K562 (cell line): ENCODE data around the gene STAP1. TPM values are rescaled to one million over a fixed set of nuclear protein-coding genes. Genes with fewer than 3 reads are reported as not detected.

Source experiments
- ATAC-seq: fragments of 200-7000 bp; cut with Tn5 transposase; 3 replicates; pipeline ENCODE4 v1.9.1; 2020; ENCODE audit warnings: moderate library complexity
- BruUV-seq: library from RNA; stranded (reverse); fragments of 400-500 nt; replicated peaks from 2 replicates; lab custom pipeline; 2021; lab: Mats Ljungman, UMichigan
- CTCF ChIA-PET: fragments of 300-600 bp; formaldehyde crosslinking; extraction: SDS; loops from one replicate; lab custom pipeline; 2021; ENCODE audit warnings: low intra/inter-chr PET ratio; lab: Yijun Ruan, JAX
- POLR2A ChIA-PET: fragments of 300-600, 350-650 bp; sonication (Branson Sonifier 250); formaldehyde crosslinking; extraction: SDS; loops from one replicate; lab custom pipeline; 2021; ENCODE audit warnings: antibody characterized with exemption, inconsistent platforms; lab: Yijun Ruan, JAX
- DNase-seq, 4 experiments: peaks; one replicate each; pipeline versions ENCODE4 v3.0.0 to v3.0.0-alpha.2; 2011 to 2018; ENCODE audit warnings: low spot score in 3 of 4, mixed read lengths in 3 of 4; ENCODE audit errors: extremely low read depth in 1 of 4
- FAIRE-seq: peaks from 2 replicates; lab custom pipeline; 2011; peaks lifted over from hg19 to GRCh38; lab: Jason Lieb, UNC
- H2AFZ ChIP-seq: 2 replicates; pipeline ENCODE4 v1.6.0; 2011; ENCODE audit warnings: low read depth, low read length, control low read depth, inconsistent platforms
- H3K27ac ChIP-seq: fragments of 200-600 bp; 3 replicates; pipeline ENCODE4 v1.8.0; 2011; ENCODE audit warnings: low read depth, mild to moderate bottlenecking, control low read depth, inconsistent platforms, low read length, moderate library complexity, mixed read lengths; ENCODE audit errors: extremely low read depth
- H3K27me3 ChIP-seq, 2 experiments: fragments of 300-600 bp in 1 of 2; 2 replicates in 1 of 2; 3 replicates in 1 of 2; pipeline versions ENCODE4 v1.6.0 to v1.8.0; 2011; ENCODE audit warnings: inconsistent platforms in 2 of 2, low read length in 2 of 2, mild to moderate bottlenecking in 1 of 2, mixed read lengths in 1 of 2, moderate library complexity in 1 of 2; ENCODE audit not compliant: control insufficient read depth in 2 of 2, insufficient read depth in 2 of 2
- H3K36me3 ChIP-seq: fragments of 300-600 bp; 3 replicates; pipeline ENCODE4 v1.8.0; 2011; ENCODE audit warnings: mild to moderate bottlenecking, low read length, inconsistent platforms; ENCODE audit not compliant: control insufficient read depth, insufficient read depth
- H3K4me1 ChIP-seq, 2 experiments: fragments of 200-600 bp in 1 of 2; replicated peaks in 1 of 2; 2 replicates in 1 of 2; 3 replicates in 1 of 2; pipeline versions ENCODE4 v1.5.1 to v1.8.0; 2011; ENCODE audit warnings: inconsistent platforms in 2 of 2, low read length in 2 of 2, mild to moderate bottlenecking in 1 of 2, mixed read lengths in 1 of 2, moderate library complexity in 1 of 2; ENCODE audit not compliant: control insufficient read depth in 2 of 2, insufficient read depth in 2 of 2
- H3K4me2 ChIP-seq: 2 replicates; pipeline ENCODE4 v1.6.1; 2011; ENCODE audit warnings: low read length, control low read depth, inconsistent platforms, mixed read lengths; ENCODE audit not compliant: insufficient read depth
- H3K4me3 ChIP-seq: fragments of 200-600 bp; sonication (generic), shearing (Covaris generic); 2 replicates; pipeline ENCODE4 v1.5.1; 2016; ENCODE audit warnings: control low read depth, inconsistent platforms
- H3K79me2 ChIP-seq: fragments of 200-600 bp; 3 replicates; pipeline ENCODE4 v1.8.0; 2011; ENCODE audit warnings: low read length, inconsistent platforms; ENCODE audit not compliant: control insufficient read depth, insufficient read depth
- H3K9ac ChIP-seq, 2 experiments: 2 replicates each; pipeline versions ENCODE4 v1.6.0 to v1.6.1; 2011; ENCODE audit warnings: low read depth in 2 of 2, low read length in 2 of 2, control low read depth in 1 of 2, inconsistent platforms in 1 of 2, mild to moderate bottlenecking in 1 of 2, mixed read lengths in 1 of 2; ENCODE audit not compliant: insufficient read depth in 1 of 2
- H3K9me1 ChIP-seq: one replicate; pipeline ENCODE4 v1.6.0; 2011; ENCODE audit warnings: inconsistent platforms, mild to moderate bottlenecking, low read length, moderate library complexity; ENCODE audit not compliant: control insufficient read depth, insufficient read depth
- H3K9me3 ChIP-seq: replicated peaks from 2 replicates; pipeline ENCODE4 v1.5.1; 2011; ENCODE audit warnings: low read depth, low read length, inconsistent platforms; ENCODE audit not compliant: control insufficient read depth, insufficient read depth
- H4K20me1 ChIP-seq: replicated peaks from 2 replicates; pipeline ENCODE4 v1.6.1; 2011; ENCODE audit warnings: low read length, inconsistent platforms, mixed read lengths; ENCODE audit not compliant: control insufficient read depth, insufficient read depth
- CBFA2T2 ChIP-seq: fragments of 450-650 bp; conservative IDR thresholded peaks from 2 replicates; pipeline ENCODE4 v1.6.1; 2017; ENCODE audit warnings: mild to moderate bottlenecking
- HIVEP1 ChIP-seq: fragments of 250-450 bp; sonication (Bioruptor Pico); IDR thresholded peaks from 2 replicates; pipeline ENCODE4 v1.4.0; 2020; ENCODE audit warnings: mild to moderate bottlenecking
- MYC ChIP-seq, 2 experiments: fragments of 250-450 bp in 1 of 2; sonication (Bioruptor Pico) in 1 of 2; IDR thresholded peaks; 2 replicates each; pipeline versions ENCODE4 v1.5.1 to v1.6.1; 2012 to 2021; ENCODE audit warnings: low read depth in 2 of 2, borderline replicate concordance in 1 of 2, improper control_type of control experiment in 1 of 2, low read length in 1 of 2, mild to moderate bottlenecking in 1 of 2, moderate library complexity in 1 of 2
- ZNF121 ChIP-seq: sonication (generic); formaldehyde crosslinking; conservative IDR thresholded peaks from 2 replicates; pipeline ENCODE4 v1.8.0; 2022; ENCODE audit warnings: missing genetic modification reagents
- ZNF124 ChIP-seq: sonication (generic); formaldehyde crosslinking; IDR thresholded peaks from 2 replicates; pipeline ENCODE4 v1.8.1; 2022; ENCODE audit warnings: missing genetic modification reagents
- ZNF197 ChIP-seq: fragments of 200-800 bp; sonication (Bioruptor generic); IDR thresholded peaks from 2 replicates; pipeline ENCODE4 v1.6.1; 2016; ENCODE audit warnings: low read depth, missing genetic modification characterization, missing compliant biosample characterization
- whole genome bisulfite sequencing: fragments of 100-300 bp; shearing (Covaris generic); methylation state at CpG from one replicate; pipeline ENCODE4 v1.1.6; 2016; ENCODE audit warnings: low coverage, mixed read lengths; ENCODE audit not compliant: insufficient coverage; ENCODE audit errors: missing lambda C conversion rate; 5-methylcytosine and 5-hydroxymethylcytosine counted together
- in situ Hi-C: fragments of 300-500 bp; cut with MboI; formaldehyde crosslinking; loops from 4 replicates; pipeline ENCODE4 v1.15.0; 2018; ENCODE audit warnings: inconsistent platforms, mixed read lengths
- intact Hi-C: fragments of 100-400 bp; cut with micrococcal nuclease; formaldehyde crosslinking; loops from 2 replicates; pipeline ENCODE4 v1.14.2; 2022
- polyA plus RNA-seq, 8 experiments: library from polyadenylated mRNA; depleted of rRNA in 4 of 8; stranded (reverse) in 5 of 8; unstranded in 3 of 8; fragments of >200 nt; fragmentation: Nextera tagmentation in 2 of 8; fragmentation: Illumina TruSeq in 1 of 8; extraction: Ambion mirVana in 2 of 8; extraction: Trizol in 1 of 8; gene quantifications; 2 replicates each; pipeline versions ENCODE4 v1.2.1 to v1.2.3, GENCODE V29; 2011 to 2014; ENCODE audit warnings: inconsistent platforms in 1 of 8, missing spikeins in 1 of 8
- total RNA-seq, 7 experiments: library from RNA; depleted of rRNA in 6 of 7; stranded (reverse); fragments of >200 nt in 6 of 7; fragmentation: Illumina TruSeq in 2 of 7; extraction: Trizol in 2 of 7; gene quantifications; 2 replicates each; pipeline versions ENCODE4 v1.2.1 to v1.2.3, GENCODE V29; 2011 to 2021; ENCODE audit warnings: low replicate concordance in 1 of 7
- TF ChIP-seq, protein P1 (sequence below): fragments of 450-650 bp; IDR thresholded peaks from 2 replicates; pipeline ENCODE4 v1.7.0; 2016; ENCODE audit warnings: borderline replicate concordance
- TF ChIP-seq, protein P2 (sequence below): fragments of 450-650 bp; IDR thresholded peaks from 2 replicates; pipeline ENCODE4 v1.6.1; 2016; ENCODE audit warnings: antibody characterized with exemption
- TF ChIP-seq, protein P3 (sequence below): fragments of 450-650 bp; formaldehyde crosslinking; IDR thresholded peaks from 2 replicates; pipeline ENCODE4 v1.4.0; 2022; ENCODE audit warnings: mild to moderate bottlenecking, moderate library complexity
- TF ChIP-seq, protein P4 (sequence below): fragments of 250-450 bp; sonication (Bioruptor Pico); IDR thresholded peaks from 2 replicates; pipeline ENCODE4 v1.8.0; 2022; ENCODE audit warnings: moderate library complexity, mild to moderate bottlenecking, inconsistent platforms
- TF ChIP-seq, protein P5 (sequence below): IDR thresholded peaks from 2 replicates; pipeline ENCODE4 v1.6.1; 2011; ENCODE audit warnings: borderline replicate concordance, low read depth, mild to moderate bottlenecking, moderate library complexity, low read length; ENCODE audit not compliant: insufficient read depth, poor library complexity, severe bottlenecking
- TF ChIP-seq, protein P6 (sequence below): sonication (generic); IDR thresholded peaks from 2 replicates; pipeline ENCODE4 v1.6.1; 2016

The STAP1 gene
- total and polyA plus RNA-seq, 9 of the 15 experiments (the other 6 are each of a cell fraction or from before 2014, with no cell fraction given): 0.50 to 5.6 (median 1.4) TPM

DNA sequence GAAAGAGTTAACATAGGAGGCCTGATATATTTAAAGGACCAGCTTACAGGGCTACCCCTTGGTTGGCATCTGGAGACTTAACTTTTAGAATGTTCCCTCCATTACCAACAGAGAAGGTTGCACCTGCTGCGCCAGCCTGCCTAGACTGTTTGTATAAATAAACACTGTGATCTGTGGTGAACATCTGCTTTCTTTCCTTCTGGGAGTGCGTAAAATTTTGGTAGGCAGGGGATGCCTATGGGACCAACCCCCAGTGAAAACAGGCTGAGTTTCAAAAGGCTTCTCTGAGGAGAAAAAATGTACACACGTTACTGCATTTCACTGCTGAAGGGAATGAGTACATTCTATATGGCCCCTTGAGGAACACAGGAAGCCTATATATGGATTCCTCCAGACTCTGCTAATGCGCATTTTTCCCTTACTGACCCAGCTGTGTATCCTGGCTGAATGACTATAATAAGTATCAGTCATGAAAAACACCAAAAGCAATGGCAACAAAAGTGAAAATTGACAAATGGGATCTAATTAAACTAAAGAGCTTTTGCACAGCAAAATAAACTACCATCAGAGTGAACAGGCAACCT is 27.1 kb upstream of the STAP1 start:
- FAIRE-seq (no peak), ATAC-seq (no peak)
- WGBS: 88% methylated on average over 4 of the region's 4 CpGs
- TF ChIP-seq ZNF124 (CRISPR knock-in tag) (no peak), HIVEP1 (CRISPR knock-in tag) (no peak), CBFA2T2 (no peak), ZNF197 (CRISPR knock-in tag) (no peak), ZNF121 (no peak), MYC (IDR thresholded peaks at IDR 0.05; ENCODE audit: low read depth, low read length) (no peak), MYC (CRISPR knock-in tag; IDR thresholded peaks at IDR 0.05; ENCODE audit: borderline replicate concordance, low read depth) (no peak)
- TF ChIP-seq, protein P1, sequence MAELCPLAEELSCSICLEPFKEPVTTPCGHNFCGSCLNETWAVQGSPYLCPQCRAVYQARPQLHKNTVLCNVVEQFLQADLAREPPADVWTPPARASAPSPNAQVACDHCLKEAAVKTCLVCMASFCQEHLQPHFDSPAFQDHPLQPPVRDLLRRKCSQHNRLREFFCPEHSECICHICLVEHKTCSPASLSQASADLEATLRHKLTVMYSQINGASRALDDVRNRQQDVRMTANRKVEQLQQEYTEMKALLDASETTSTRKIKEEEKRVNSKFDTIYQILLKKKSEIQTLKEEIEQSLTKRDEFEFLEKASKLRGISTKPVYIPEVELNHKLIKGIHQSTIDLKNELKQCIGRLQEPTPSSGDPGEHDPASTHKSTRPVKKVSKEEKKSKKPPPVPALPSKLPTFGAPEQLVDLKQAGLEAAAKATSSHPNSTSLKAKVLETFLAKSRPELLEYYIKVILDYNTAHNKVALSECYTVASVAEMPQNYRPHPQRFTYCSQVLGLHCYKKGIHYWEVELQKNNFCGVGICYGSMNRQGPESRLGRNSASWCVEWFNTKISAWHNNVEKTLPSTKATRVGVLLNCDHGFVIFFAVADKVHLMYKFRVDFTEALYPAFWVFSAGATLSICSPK: no peak
- TF ChIP-seq, protein P2, sequence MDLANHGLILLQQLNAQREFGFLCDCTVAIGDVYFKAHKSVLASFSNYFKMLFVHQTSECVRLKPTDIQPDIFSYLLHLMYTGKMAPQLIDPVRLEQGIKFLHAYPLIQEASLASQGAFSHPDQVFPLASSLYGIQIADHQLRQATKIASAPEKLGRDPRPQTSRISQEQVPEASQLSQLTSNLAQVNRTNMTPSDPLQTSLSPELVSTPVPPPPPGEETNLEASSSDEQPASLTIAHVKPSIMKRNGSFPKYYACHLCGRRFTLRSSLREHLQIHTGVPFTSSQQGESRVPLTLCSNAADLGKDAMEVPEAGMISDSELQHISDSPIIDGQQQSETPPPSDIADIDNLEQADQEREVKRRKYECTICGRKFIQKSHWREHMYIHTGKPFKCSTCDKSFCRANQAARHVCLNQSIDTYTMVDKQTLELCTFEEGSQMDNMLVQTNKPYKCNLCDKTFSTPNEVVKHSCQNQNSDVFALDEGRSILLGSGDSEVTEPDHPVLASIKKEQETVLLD: no peak
- TF ChIP-seq, protein P3, sequence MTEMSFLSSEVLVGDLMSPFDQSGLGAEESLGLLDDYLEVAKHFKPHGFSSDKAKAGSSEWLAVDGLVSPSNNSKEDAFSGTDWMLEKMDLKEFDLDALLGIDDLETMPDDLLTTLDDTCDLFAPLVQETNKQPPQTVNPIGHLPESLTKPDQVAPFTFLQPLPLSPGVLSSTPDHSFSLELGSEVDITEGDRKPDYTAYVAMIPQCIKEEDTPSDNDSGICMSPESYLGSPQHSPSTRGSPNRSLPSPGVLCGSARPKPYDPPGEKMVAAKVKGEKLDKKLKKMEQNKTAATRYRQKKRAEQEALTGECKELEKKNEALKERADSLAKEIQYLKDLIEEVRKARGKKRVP (CRISPR knock-in tag): no peak
- TF ChIP-seq, protein P4, sequence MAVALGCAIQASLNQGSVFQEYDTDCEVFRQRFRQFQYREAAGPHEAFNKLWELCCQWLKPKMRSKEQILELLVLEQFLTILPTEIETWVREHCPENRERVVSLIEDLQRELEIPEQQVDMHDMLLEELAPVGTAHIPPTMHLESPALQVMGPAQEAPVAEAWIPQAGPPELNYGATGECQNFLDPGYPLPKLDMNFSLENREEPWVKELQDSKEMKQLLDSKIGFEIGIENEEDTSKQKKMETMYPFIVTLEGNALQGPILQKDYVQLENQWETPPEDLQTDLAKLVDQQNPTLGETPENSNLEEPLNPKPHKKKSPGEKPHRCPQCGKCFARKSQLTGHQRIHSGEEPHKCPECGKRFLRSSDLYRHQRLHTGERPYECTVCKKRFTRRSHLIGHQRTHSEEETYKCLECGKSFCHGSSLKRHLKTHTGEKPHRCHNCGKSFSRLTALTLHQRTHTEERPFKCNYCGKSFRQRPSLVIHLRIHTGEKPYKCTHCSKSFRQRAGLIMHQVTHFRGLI (CRISPR knock-in tag): no peak
- TF ChIP-seq, protein P5, sequence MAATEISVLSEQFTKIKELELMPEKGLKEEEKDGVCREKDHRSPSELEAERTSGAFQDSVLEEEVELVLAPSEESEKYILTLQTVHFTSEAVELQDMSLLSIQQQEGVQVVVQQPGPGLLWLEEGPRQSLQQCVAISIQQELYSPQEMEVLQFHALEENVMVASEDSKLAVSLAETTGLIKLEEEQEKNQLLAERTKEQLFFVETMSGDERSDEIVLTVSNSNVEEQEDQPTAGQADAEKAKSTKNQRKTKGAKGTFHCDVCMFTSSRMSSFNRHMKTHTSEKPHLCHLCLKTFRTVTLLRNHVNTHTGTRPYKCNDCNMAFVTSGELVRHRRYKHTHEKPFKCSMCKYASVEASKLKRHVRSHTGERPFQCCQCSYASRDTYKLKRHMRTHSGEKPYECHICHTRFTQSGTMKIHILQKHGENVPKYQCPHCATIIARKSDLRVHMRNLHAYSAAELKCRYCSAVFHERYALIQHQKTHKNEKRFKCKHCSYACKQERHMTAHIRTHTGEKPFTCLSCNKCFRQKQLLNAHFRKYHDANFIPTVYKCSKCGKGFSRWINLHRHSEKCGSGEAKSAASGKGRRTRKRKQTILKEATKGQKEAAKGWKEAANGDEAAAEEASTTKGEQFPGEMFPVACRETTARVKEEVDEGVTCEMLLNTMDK: no peak
- TF ChIP-seq, protein P6, sequence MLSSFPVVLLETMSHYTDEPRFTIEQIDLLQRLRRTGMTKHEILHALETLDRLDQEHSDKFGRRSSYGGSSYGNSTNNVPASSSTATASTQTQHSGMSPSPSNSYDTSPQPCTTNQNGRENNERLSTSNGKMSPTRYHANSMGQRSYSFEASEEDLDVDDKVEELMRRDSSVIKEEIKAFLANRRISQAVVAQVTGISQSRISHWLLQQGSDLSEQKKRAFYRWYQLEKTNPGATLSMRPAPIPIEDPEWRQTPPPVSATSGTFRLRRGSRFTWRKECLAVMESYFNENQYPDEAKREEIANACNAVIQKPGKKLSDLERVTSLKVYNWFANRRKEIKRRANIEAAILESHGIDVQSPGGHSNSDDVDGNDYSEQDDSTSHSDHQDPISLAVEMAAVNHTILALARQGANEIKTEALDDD: no peak

More for the DNA sequence above, 27.1 kb upstream of the STAP1 start:
- Histone ChIP-seq H3K27ac (peak overlapping the region; percentile 20; the same call in 1 of the 3 replicates), H3K9me1 (no peaks in the 10 kb centered on the region), H3K4me1 (peaks cover 0 to 4% of the 10 kb centered on the region in 2 experiments; a peak in 1 of 5 replicates), H3K4me2 (no peak overlapping the region), H3K36me3 (peaks cover 81% of the 10 kb centered on the region), H3K27me3 (no peaks in the 10 kb centered on the region), H3K4me3 (no peak overlapping the region), H4K20me1 (no peaks in the 10 kb centered on the region), H2AFZ (no peak overlapping the region), H3K9me3 (peaks cover 11% of the 10 kb centered on the region), H3K79me2 (peaks cover 46% of the 10 kb centered on the region), H3K9ac (no peak overlapping the region)
- in situ Hi-C loops (no loop called here), intact Hi-C loops (no loop called here)
- ChIA-PET POLR2A (interaction anchor here (1.0 kb wide), 1 partner anchor 11 kb away, joined by 5 read pairs; no protein-coding TSS in a partner anchor), CTCF (no interaction called here)
- BruUV-seq: no TSS peak
- DNase-seq: no peak
